Thymus (tissue), 11 donors: Measurements from ENCODE around the gene CTSW. TPM values are rescaled to one million over a fixed set of nuclear protein-coding genes. Genes with fewer than 3 reads are reported as not detected.

Experiments
- DNase-seq, 9 donors: peaks; one replicate each; pipeline ENCODE4 v3.0.0-alpha.2; 2013; ENCODE audit warnings: low spot score in 9 of 9, low read depth in 6 of 9, missing footprints in 1 of 9
- H3K27ac ChIP-seq, 2 donors: one replicate each; pipeline ENCODE4 v1.5.1; 2013; ENCODE audit warnings: control low read depth in 1 of 2, low read depth in 1 of 2, low read length in 1 of 2, mild to moderate bottlenecking in 1 of 2, moderate library complexity in 1 of 2
- H3K27me3 ChIP-seq, 2 donors: one replicate each; pipeline ENCODE4 v1.5.1; 2013; ENCODE audit warnings: low read length in 1 of 2; ENCODE audit not compliant: control insufficient read depth in 2 of 2, insufficient read depth in 1 of 2
- H3K36me3 ChIP-seq, 2 donors: one replicate each; pipeline ENCODE4 v1.5.1; 2013; ENCODE audit warnings: low read length in 1 of 2, mild to moderate bottlenecking in 1 of 2, moderate library complexity in 1 of 2; ENCODE audit not compliant: control insufficient read depth in 2 of 2, insufficient read depth in 2 of 2
- H3K4me1 ChIP-seq, 2 donors: one replicate each; pipeline ENCODE4 v1.5.1; 2013; ENCODE audit warnings: low read length in 2 of 2; ENCODE audit not compliant: control insufficient read depth in 2 of 2, insufficient read depth in 2 of 2
- H3K4me3 ChIP-seq, 2 donors: one replicate each; pipeline ENCODE4 v1.5.1; 2013; ENCODE audit warnings: low read length in 2 of 2, control low read depth in 1 of 2, mild to moderate bottlenecking in 1 of 2
- H3K9me3 ChIP-seq, 2 donors: one replicate each; pipeline ENCODE4 v1.5.1; 2013; ENCODE audit warnings: low read length in 1 of 2, mild to moderate bottlenecking in 1 of 2; ENCODE audit not compliant: control insufficient read depth in 2 of 2, insufficient read depth in 1 of 2
- WGBS: extraction: QIAGEN DNeasy Blood & Tissue Kit; methylation state at CpG from one replicate; pipeline ENCODE4 v1.1.7; 2013; 5-methylcytosine and 5-hydroxymethylcytosine counted together
- polyA plus RNA-seq: library from polyadenylated mRNA; stranded (reverse); fragments of 200-250 nt; gene quantifications from one replicate; pipeline ENCODE4 v1.2.3, GENCODE V29; 2013
- total RNA-seq: library from RNA; stranded (reverse); fragments of 120-200 nt; gene quantifications from one replicate; pipeline ENCODE4 v1.2.4, GENCODE V29; 2013
- donor health status: healthy.

The CTSW gene
- total and polyA plus RNA-seq, 2 donors, result 4.2 to 18.5 TPM

DNA sequence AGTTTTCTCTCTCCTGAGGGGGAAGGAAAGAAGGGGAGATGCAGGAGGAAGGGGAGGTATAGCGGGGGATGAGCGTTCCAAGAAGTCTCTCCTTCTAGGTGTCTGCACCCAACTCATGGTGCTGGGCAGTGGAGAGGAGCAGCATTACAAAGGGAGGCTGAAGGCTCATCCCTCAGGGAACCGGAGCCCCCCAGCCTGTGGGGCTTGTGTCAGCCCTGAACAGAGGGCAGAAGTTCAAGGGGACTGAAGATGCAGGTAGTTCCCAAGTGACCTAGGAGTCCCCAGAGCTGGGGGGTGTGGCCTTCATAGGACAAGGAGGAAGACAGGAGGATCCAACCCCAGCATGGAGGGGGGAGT, 37.4 kb downstream of the CTSW start:
- Histone ChIP-seq H3K4me1 (peaks cover 28 to 40% of the 10 kb centered on the region in 2 donors), H3K36me3 (peaks cover 9 to 22% of the 10 kb centered on the region in 2 donors), H3K9me3 (no peaks in the 10 kb centered on the region), H3K4me3 (no peak overlapping the region), H3K27ac (no peak overlapping the region), H3K27me3 (no peaks in the 10 kb centered on the region)
- DNase-seq, result no peak
- 97% methylated on average over 3 of the region's 3 CpGs for WGBS

DNA sequence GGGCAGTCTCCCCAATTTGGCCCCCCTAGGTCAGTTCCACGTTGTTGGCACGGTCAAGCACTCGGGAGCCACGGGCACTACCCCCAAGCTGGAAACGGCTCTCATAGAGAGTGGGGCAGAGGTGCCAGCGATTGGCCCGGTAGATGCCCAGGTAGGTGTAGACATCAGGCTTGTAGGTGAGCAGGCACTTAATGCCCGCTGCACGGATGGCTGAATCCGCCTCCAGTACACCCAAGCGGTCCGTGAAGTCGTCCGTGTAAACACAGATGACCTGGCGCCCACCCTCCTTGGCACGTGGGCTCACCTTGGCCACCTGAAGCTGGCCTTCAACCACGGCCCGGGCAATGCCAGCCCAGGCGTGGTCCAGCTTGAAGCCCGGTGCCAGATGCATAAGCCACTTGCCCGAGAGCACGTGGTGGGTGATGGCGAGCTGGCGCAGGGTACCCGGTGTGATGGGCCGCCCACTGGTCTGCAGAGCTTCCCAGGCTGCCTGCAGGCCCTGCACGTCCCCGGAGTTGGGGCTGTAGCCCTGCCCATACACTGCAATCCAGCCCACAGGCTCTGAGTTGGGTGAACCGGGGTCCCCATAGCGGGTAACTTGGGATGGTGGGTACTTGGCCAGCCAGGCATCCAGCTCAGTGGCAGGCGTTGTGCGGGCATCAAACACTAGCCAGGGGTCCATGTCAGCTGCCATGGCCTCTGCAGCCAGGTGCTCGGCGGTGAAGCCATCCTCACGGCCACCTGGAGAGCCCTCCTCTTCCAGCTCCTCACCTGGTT, 38.0 kb downstream of the CTSW start:
- 95% methylated on average over 35 of the region's 35 CpGs for WGBS
- H3K4me3 ChIP-seq, result peak overlapping the region; percentile 88 to 89
- no peaks in the 10 kb centered on the region for H3K27me3 ChIP-seq
- DNase-seq, result no peak
- peaks cover 28 to 36% of the 10 kb centered on the region in 2 donors for H3K4me1 ChIP-seq
- H3K9me3 ChIP-seq, result no peaks in the 10 kb centered on the region
- H3K27ac ChIP-seq, result no peak overlapping the region
- H3K36me3 ChIP-seq, result peaks cover 15 to 28% of the 10 kb centered on the region in 2 donors

DNA sequence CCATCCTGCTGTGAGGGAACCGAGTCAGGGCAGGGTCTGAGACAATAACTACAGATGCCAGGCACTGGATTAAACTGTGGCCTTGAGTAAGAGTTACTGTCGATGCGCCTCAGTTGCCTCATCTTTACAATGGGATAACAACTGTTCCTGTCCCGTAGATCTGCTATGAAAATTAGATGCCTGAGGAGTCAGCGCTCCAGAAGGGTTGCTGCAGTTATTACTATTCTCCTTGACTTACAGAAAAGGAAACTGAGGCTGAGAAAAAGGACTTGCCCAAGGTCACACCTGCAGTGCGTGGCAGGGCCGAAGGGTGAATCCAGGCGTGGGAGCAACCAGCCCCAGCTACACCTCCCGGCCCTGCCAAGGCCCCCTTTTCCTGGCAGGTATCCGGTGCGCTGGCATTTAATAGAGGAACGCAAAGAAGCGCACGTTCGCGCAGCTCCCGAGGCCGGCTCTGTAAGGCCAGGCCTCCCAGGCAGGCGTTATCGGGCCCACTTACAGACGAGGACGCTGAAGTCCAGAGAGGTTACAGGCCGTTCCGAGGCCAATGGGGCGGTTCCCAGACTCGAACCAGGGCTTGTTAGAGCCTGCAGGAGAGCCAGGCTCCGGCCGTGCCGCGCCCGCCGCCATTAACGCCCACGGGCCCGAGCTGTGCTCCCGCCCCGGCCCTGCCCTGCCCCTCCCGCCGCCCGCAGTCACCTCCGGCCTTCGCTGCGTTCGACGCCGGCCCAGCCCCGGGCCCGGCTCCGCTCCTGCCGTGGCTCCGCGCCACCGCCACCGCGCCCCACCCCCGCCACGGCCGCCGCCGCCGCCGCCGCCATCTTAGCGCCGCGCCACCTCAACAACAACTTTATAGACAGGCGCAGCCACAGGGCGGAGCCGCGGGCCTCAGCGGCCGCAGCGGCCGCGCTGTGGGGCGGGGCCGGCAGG, 38.8 kb downstream of the CTSW start, which contains the start of gene C11orf68:
Gene C11orf68, minus strand, starts transcription at position 852 of the 930 bp plus-strand sequence. Its CDS starts 31 bp downstream, at position 821.
- peak in 2 of 9 donors; percentile 36 to 65 for DNase-seq
- Histone ChIP-seq H3K27me3 (no peaks in the 10 kb centered on the region), H3K27ac (peak within 1 kb of the TSS; percentile 73 to 93), H3K4me1 (peaks cover 28 to 36% of the 10 kb centered on the region in 2 donors), H3K4me3 (peak within 1 kb of the TSS; percentile 88 to 89), H3K9me3 (no peaks in the 10 kb centered on the region), H3K36me3 (peaks cover 19 to 37% of the 10 kb centered on the region in 2 donors)
- WGBS, result 5% methylated on average over 77 of the region's 77 CpGs

DNA sequence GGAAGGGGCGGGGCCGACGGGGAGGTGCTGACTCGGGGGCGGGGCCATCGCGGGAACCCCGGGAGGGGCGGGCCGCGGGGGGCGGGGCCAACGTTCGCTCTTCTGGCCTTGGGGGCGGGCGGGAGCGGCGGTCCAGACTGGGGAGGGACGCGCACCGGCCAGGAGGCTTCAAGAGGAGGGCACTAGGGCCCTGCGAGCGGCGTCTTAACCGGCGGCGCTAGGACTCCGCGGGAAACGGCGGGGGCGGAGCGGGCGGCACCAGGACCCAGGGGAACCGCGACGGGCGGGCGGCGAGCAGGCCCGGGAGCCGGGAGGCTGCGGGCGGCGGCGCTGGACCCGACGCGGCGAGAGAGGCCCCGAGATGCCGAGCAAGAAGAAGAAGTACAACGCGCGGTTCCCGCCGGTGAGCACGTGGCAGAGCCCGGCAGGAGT, 39.5 kb downstream of the CTSW start, which contains the start of gene DRAP1:
Gene DRAP1, plus strand, starts transcription at position 286 of the 432 bp plus-strand sequence. Its CDS starts 76 bp downstream, at position 362.
- Histone ChIP-seq H3K36me3 (peaks cover 19 to 38% of the 10 kb centered on the region in 2 donors), H3K27me3 (no peaks in the 10 kb centered on the region)
- under 1% methylated on average over 59 of the region's 59 CpGs for WGBS

DNA sequence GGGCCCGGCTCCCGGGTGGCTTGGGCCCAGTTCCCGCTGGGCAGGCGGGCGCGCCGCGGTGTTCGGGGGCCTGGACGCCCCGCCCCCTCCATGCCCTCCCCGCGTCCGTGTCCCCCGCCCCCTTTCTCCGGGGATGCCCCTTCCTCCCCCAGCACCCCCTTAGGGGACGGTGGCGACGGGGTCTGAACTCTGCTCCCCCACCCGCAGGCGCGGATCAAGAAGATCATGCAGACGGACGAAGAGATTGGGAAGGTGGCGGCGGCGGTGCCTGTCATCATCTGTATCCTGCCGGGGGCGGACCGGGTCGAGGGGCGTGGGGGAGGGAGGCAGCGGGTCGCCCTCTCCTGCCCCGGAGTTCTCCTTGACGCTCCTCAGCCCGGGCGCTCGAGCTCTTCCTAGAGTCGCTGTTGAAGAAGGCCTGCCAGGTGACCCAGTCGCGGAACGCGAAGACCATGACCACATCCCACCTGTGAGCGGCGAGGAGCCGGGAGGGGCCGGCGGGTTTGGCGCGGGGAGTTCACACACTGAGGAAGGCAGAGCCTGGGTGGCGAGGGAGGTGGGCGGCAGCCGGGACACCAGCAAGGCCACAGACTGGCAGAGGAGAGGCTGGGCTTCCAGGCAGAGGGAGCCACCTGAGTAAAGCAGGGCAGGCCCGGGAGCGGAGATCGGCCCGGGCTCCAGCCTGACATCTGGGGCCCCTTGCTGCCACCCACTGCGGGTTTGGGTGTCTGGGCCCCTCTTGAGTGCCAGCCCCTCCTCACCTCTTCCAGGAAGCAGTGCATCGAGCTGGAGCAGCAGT, 40.1 kb downstream of the CTSW start:
- Histone ChIP-seq H3K27me3 (no peaks in the 10 kb centered on the region), H3K4me1 (peaks cover 28 to 36% of the 10 kb centered on the region in 2 donors), H3K4me3 (peak overlapping the region; percentile 55 to 89), H3K36me3 (peaks cover 20 to 40% of the 10 kb centered on the region in 2 donors), H3K27ac (peak overlapping the region; percentile 57 to 87), H3K9me3 (no peaks in the 10 kb centered on the region)
- WGBS, result under 1% methylated on average over 60 of the region's 60 CpGs
- DNase-seq, result peak in 3 of 9 donors; percentile 44 to 74 (median 45)

More for the DNA sequence above, 39.5 kb downstream of the CTSW start, which contains the start of gene DRAP1:
- peak within 1 kb of the TSS; percentile 88 to 89 for H3K4me3 ChIP-seq
- H3K27ac ChIP-seq, result peak within 1 kb of the TSS; percentile 73 to 93
- no peaks in the 10 kb centered on the region for H3K9me3 ChIP-seq
- DNase-seq, result peak; percentile 77 to 98 (median 93)
- H3K4me1 ChIP-seq, result peaks cover 28 to 36% of the 10 kb centered on the region in 2 donors

DNA sequence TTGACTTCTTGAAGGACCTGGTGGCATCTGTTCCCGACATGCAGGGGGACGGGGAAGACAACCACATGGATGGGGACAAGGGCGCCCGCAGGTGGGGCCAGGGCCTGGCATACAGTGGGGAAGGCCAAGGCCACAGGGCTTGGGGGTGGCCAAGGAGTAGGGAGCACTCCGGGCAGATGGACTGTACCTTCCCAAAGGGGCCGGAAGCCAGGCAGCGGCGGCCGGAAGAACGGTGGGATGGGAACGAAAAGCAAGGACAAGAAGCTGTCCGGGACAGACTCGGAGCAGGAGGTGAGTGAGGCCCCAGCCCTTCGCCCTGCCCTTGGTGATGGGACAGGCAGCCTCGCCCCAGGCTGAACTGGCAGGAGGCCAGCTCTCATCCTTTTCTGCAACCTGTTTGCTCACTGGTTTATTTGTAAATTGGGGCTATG, 40.8 kb downstream of the CTSW start:
- peak overlapping the region in 1 of 2 donors; percentile 87 for H3K27ac ChIP-seq
- no peak for DNase-seq
- H3K9me3 ChIP-seq, result no peaks in the 10 kb centered on the region
- H3K27me3 ChIP-seq, result no peaks in the 10 kb centered on the region
- peaks cover 27 to 36% of the 10 kb centered on the region in 2 donors for H3K4me1 ChIP-seq
- H3K36me3 ChIP-seq, result peaks cover 22 to 40% of the 10 kb centered on the region in 2 donors
- H3K4me3 ChIP-seq, result peak overlapping the region; percentile 55 to 89
- WGBS, result 75% methylated on average over 15 of the region's 15 CpGs

DNA sequence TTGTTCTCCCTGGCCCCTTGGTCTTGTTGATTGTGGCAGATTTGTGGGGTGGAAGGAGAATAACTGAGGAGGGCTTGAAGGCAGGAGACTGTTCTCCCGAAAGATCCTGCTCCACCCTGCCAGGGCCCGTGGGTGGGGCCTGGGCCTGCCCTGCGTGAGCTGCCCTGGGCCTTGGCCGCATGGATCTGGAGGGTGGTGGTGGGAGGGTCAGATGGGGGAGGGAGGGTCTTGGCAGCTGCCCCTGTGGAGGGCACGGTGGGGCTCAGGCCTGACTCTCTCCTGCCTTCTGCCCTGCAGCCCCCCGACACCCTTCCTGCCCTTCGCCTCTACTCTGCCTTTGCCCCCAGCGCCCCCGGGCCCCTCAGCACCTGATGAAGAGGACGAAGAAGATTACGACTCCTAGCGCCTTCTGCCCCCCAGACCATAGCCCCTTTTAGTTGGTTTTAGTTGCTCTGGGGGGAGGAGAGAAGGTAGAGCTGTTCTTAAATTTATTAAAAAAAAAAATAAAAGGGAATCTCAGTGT, 41.5 kb downstream of the CTSW start:
- peaks cover 25 to 36% of the 10 kb centered on the region in 2 donors for H3K4me1 ChIP-seq
- no peak overlapping the region for H3K4me3 ChIP-seq
- H3K9me3 ChIP-seq, result no peaks in the 10 kb centered on the region
- no peak for DNase-seq
- 96% methylated on average over 12 of the region's 12 CpGs for WGBS
- no peaks in the 10 kb centered on the region for H3K27me3 ChIP-seq
- H3K27ac ChIP-seq, result no peak overlapping the region
- H3K36me3 ChIP-seq, result peaks cover 22 to 40% of the 10 kb centered on the region in 2 donors

DNA sequence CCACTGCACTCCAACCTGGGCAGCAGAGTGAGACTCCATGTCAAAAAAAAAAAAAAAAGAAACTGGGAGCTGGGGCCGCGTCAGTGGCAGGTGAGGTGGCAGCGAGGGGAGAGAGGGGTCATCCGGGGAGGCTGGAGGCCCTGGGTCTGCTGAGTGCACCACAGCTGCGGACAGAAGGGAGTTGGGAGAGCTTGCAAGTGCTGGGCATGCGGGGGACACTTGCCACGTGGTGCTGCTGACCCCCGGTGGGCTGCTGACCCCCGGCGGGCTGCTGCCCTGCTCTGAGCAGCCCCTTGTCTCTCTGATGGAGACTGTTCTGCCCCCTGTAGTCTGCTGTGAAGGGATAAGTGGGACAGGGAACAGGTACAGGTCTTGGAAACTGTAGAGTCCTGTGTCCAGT, 42.2 kb downstream of the CTSW start:
- H3K27ac ChIP-seq, result no peak overlapping the region
- no peak for DNase-seq
- H3K27me3 ChIP-seq, result no peaks in the 10 kb centered on the region
- over 99% methylated on average over 10 of the region's 10 CpGs for WGBS
- H3K9me3 ChIP-seq, result no peaks in the 10 kb centered on the region
- peaks cover 23 to 30% of the 10 kb centered on the region in 2 donors for H3K4me1 ChIP-seq
- no peak overlapping the region for H3K4me3 ChIP-seq
- peaks cover 22 to 38% of the 10 kb centered on the region in 2 donors for H3K36me3 ChIP-seq
